RWPE2 (cell line): Measurements from ENCODE around the gene DAD1.
"Not testable (repeated sequence)": the region's sequence is repeated elsewhere in the genome, so short reads cannot be mapped to it uniquely, and the experiment has no call there.

ENCODE experiments used
- ATAC-seq: fragments of 200-7000 bp; cut with Tn5 transposase; 3 replicates; pipeline ENCODE4 v1.9.1; 2021; ENCODE audit warnings: low read depth
- DNase-seq: peaks from one replicate; pipeline ENCODE4 v3.0.0-alpha.2; 2020; ENCODE audit warnings: low spot score
- H3K27ac ChIP-seq: fragments of 450-650 bp; 2 replicates; pipeline ENCODE4 v1.5.1; 2017; ENCODE audit warnings: mild to moderate bottlenecking; ENCODE audit not compliant: poor library complexity, severe bottlenecking
- H3K27me3 ChIP-seq: fragments of 250-450 bp; sonication (Bioruptor Pico); 2 replicates; pipeline ENCODE4 v1.5.1; 2021; ENCODE audit warnings: mild to moderate bottlenecking, moderate library complexity; ENCODE audit not compliant: insufficient read depth, poor library complexity, severe bottlenecking
- H3K36me3 ChIP-seq: fragments of 250-450 bp; sonication (Bioruptor Pico); 2 replicates; pipeline ENCODE4 v1.5.1; 2020; ENCODE audit warnings: low read depth, mild to moderate bottlenecking, moderate library complexity
- H3K4me1 ChIP-seq: fragments of 250-450 bp; sonication (Bioruptor Pico); 2 replicates; pipeline ENCODE4 v1.5.1; 2021; ENCODE audit warnings: mild to moderate bottlenecking, moderate library complexity; ENCODE audit not compliant: insufficient read depth, poor library complexity, severe bottlenecking
- H3K4me3 ChIP-seq: fragments of 250-450 bp; sonication (Bioruptor Pico); 2 replicates; pipeline ENCODE4 v1.5.1; 2021; ENCODE audit warnings: mild to moderate bottlenecking, moderate library complexity; ENCODE audit not compliant: severe bottlenecking
- H3K9me3 ChIP-seq: fragments of 250-450 bp; sonication (Bioruptor Pico); 2 replicates; pipeline ENCODE4 v1.5.1; 2021; ENCODE audit warnings: mild to moderate bottlenecking, moderate library complexity; ENCODE audit not compliant: severe bottlenecking
- TF ChIP-seq, protein P1 (sequence below): fragments of 450-650 bp; IDR thresholded peaks from one replicate; pipeline ENCODE4 v1.5.1; 2017; ENCODE audit warnings: mild to moderate bottlenecking, moderate library complexity; ENCODE audit not compliant: poor library complexity, severe bottlenecking

The DAD1 gene

GRCh38 chr14:22545842-22546721, 42.9 kb downstream of the DAD1 start:
- ATAC-seq = peak; percentile 54
- Histone ChIP-seq H3K9me3 (no peaks in the 10 kb centered on the region), H3K36me3 (no peaks in the 10 kb centered on the region), H3K4me3 (no peak overlapping the region), H3K27ac (no peak overlapping the region), H3K27me3 (no peaks in the 10 kb centered on the region), H3K4me1 (peaks cover 23% of the 10 kb centered on the region)
- TF ChIP-seq, protein P1, sequence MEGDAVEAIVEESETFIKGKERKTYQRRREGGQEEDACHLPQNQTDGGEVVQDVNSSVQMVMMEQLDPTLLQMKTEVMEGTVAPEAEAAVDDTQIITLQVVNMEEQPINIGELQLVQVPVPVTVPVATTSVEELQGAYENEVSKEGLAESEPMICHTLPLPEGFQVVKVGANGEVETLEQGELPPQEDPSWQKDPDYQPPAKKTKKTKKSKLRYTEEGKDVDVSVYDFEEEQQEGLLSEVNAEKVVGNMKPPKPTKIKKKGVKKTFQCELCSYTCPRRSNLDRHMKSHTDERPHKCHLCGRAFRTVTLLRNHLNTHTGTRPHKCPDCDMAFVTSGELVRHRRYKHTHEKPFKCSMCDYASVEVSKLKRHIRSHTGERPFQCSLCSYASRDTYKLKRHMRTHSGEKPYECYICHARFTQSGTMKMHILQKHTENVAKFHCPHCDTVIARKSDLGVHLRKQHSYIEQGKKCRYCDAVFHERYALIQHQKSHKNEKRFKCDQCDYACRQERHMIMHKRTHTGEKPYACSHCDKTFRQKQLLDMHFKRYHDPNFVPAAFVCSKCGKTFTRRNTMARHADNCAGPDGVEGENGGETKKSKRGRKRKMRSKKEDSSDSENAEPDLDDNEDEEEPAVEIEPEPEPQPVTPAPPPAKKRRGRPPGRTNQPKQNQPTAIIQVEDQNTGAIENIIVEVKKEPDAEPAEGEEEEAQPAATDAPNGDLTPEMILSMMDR = no peak
- DNase-seq = no peak

- no peak for DNase-seq
- Histone ChIP-seq H3K4me3 (no peak overlapping the region), H3K27me3 (no peaks in the 10 kb centered on the region), H3K36me3 (no peaks in the 10 kb centered on the region), H3K9me3 (no peaks in the 10 kb centered on the region), H3K4me1 (peaks cover 12% of the 10 kb centered on the region), H3K27ac (no peak overlapping the region)
- TF ChIP-seq, protein P1 = no peak
- ATAC-seq = no peak
Observed at GRCh38 chr14:22544881-22545420, 44.1 kb downstream of the DAD1 start.

- Histone ChIP-seq H3K4me1 (peaks cover 10% of the 10 kb centered on the region), H3K36me3 (no peaks in the 10 kb centered on the region), H3K27me3 (no peaks in the 10 kb centered on the region), H3K9me3 (no peaks in the 10 kb centered on the region), H3K27ac (no peak overlapping the region), H3K4me3 (no peak overlapping the region)
- ATAC-seq (no peak), DNase-seq (no peak)
- TF ChIP-seq, protein P1 = no peak
Observed at GRCh38 chr14:22544406-22544805, 44.6 kb downstream of the DAD1 start.

DNA sequence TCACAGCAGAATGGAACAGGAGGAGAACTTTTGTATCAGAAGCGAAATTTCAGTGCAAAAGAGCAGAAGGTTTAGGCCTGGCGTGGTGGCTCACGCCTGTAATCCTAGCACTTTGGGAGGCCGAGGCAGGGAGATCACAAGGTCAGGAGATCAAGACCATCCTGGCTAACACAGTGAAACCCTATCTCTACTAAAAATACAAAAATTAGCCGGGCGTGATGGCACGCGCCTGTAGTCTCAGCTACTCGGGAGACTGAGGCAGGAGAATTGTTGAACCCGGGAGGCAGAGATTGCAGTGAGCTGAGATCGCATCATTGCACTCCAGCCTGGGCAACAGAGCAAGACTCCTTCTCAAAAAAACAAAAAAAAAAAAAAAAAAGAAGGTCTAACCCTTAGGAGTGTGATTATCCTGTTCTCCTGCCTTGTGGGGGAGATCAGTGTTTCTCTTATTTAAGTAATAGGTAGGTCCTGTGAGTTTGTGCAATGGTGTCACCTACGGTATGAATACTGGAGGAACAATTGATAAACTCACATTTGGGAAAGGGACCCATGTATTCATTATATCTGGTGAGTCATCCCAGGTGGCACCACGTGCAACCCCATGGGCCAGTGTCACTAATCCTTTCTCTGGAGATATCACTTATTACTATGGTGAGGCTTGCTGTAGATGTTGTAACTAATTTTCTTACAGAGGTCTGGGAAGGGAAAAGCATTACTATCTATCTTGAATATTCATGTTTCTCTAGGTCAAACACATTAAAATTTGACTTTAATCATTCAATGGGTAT, 45.3 kb downstream of the DAD1 start:
- not testable (repeated sequence) for H3K27ac ChIP-seq, H3K27me3 ChIP-seq, H3K4me1 ChIP-seq, H3K4me3 ChIP-seq, DNase-seq, ATAC-seq, H3K9me3 ChIP-seq, H3K36me3 ChIP-seq

DNA sequence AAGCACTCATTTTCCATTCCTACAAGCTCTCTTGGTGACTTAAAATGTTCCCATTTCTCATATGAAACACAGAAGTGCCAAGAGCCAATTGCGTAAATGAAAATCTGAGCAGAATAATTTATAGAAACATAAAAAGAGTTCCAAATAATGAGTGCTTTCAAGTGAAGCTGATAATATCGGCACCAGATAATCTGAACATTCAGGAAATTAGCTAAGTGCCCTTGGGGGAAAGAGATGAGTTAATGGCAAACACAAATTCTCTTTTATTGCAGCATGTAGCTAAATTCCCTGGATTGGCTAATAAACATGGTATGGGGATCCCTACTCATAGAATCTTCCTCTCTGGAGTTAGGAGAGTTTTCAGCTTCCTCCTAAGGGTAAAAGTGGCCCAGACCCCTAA, 46.7 kb downstream of the DAD1 start:
- no peak for ATAC-seq
- Histone ChIP-seq H3K36me3 (no peaks in the 10 kb centered on the region), H3K27me3 (no peaks in the 10 kb centered on the region), H3K4me3 (no peak overlapping the region), H3K4me1 (peaks cover 14% of the 10 kb centered on the region), H3K27ac (no peak overlapping the region), H3K9me3 (no peaks in the 10 kb centered on the region)
- DNase-seq = no peak
- TF ChIP-seq, protein P1 = no peak
